ENCODE data around the gene DDAH1. TPM values are rescaled to one million over a fixed set of nuclear protein-coding genes. Genes with fewer than 3 reads are reported as not detected.
"Not testable (repeated sequence)": the region's sequence is repeated elsewhere in the genome, so short reads cannot be mapped to it uniquely, and the experiment has no call there.

DDAH1 gene
- total RNA-seq: under 1 TPM; 0.13 to 0.26 TPM

DNA sequence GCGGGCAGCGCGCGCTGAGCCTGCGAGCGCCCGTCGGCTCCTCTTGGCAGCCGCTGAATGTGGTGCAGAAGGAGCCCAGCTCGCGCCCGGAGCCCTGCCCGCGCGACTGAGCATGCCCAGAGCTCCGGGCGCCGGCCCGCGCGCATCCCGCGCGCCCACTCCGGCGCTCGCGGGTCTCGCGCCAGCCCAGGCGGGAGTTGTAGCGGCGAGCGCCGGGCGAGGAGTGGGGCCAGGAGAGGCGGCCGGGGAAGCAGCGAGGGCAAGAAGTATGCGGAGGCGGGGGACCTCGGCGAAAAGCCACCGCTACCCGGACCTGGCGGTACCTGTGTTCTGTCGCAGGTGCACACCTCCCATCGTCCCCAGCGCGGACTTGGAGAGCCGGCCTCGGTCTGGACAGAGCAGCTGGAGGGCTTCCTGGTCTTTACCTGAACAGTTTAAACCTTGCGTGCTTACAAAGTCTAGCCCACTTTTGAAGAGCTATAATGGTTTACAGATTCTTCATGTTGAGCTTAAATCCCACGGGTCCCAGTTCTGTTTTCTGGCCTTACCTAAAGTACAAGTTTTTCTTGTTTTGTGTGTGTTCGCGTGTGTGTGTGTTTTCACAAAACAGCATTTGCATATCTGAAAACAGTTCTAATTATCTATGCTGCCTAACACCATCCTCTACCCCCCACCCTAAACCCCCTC, at the start of gene DDAH1:
Gene DDAH1 (minus strand): TSS at position 61 of the 687 bp plus-strand sequence. CDS start 114 bp downstream, outside the sequence.
- Mint-ChIP-seq H3K27me3 (ENCODE audit: low read depth) (peaks cover 59% of the 10 kb centered on the region), H3K36me3 (ENCODE audit: low read depth) (no peaks in the 10 kb centered on the region), H3K27ac (no peak within 1 kb of the TSS), H3K9me3 (ENCODE audit: insufficient read depth) (no peaks in the 10 kb centered on the region), H3K4me1 (ENCODE audit: low read depth) (peaks cover 4% of the 10 kb centered on the region), H3K4me3 (peak within 1 kb of the TSS; percentile 37)
- POLR2A ChIA-PET: no interaction called here
- DNase-seq: no peak
- ATAC-seq: peak; percentile 56
- CTCF ChIA-PET: no interaction called here

DNA sequence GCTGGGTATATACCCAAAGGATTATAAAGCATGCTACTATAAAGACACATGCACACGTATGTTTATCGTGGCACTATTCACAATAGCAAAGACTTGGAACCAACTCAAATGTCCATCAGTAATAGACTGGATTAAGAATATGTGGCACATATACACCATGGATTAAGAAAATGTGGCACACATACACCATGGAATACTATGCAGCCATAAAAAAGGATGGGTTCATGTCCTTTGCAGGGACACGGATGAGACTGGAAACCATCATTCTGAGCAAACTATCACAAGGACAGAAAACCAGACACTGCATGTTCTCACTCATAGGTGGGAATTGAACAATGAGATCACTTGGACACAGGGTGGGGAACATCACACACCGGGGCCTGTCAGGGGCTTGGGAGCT, 49.0 kb upstream of the DDAH1 start:
- H3K9me3 Mint-ChIP-seq (ENCODE audit: insufficient read depth); H3K27ac Mint-ChIP-seq; H3K4me3 Mint-ChIP-seq; POLR2A ChIA-PET; DNase-seq; H3K27me3 Mint-ChIP-seq (ENCODE audit: low read depth); H3K36me3 Mint-ChIP-seq (ENCODE audit: low read depth); CTCF ChIA-PET; ATAC-seq; H3K4me1 Mint-ChIP-seq (ENCODE audit: low read depth): not testable (repeated sequence)

DNA sequence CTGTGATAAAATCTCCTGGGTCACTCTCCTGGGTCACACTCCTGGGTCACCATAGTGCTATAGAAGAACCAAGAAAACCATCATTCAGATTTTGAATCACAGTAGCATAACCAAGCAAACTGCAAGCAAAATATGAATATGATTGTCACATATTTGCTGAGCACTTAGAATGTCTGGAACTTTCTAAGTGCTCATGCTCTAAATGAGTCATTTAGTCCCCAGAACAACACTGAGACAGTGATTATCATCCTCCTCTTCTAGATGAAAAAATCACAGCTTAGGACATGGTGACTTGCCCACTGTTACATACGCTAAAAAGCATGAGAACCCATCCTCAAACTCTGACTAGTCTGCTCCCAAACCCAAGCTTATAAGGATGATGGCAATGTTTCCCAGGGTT, 39.5 kb upstream of the DDAH1 start:
- no peak for DNase-seq
- ATAC-seq: no peak
- Mint-ChIP-seq H3K4me1 (ENCODE audit: low read depth) (no peaks in the 10 kb centered on the region), H3K27ac (no peak overlapping the region), H3K9me3 (ENCODE audit: insufficient read depth) (no peaks in the 10 kb centered on the region), H3K27me3 (ENCODE audit: low read depth) (peaks cover 3% of the 10 kb centered on the region), H3K4me3 (no peak overlapping the region), H3K36me3 (ENCODE audit: low read depth) (no peaks in the 10 kb centered on the region)
- ChIA-PET CTCF (no interaction called here), POLR2A (no interaction called here)

DNA sequence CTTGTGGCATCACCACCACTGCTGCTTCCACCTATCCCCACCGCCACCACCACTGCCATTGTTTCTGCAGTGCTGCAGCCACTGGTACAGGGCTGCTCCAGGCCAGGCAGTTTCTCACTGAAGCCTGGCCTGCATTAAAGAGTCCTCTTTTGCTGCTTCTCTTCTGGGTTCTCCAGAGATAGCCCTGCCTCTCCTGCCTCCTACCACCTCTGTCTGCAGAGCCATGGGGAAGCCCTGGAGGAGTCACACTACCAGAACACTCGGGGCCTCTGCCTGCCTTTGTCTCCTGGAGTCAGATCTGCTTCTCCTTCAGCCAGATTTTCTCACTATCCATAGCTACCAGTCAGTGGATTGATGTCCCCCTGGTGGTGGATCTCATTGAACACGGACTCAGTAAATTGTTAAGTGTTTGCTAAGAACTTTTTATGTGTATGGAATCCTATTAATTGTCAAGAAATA, 37.7 kb upstream of the DDAH1 start:
- H3K27me3 Mint-ChIP-seq (ENCODE audit: low read depth): peaks cover 3% of the 10 kb centered on the region
- H3K4me3 Mint-ChIP-seq: no peak overlapping the region
- ChIA-PET POLR2A (no interaction called here), CTCF (no interaction called here)
- no peaks in the 10 kb centered on the region for H3K4me1 Mint-ChIP-seq (ENCODE audit: low read depth)
- no peaks in the 10 kb centered on the region for H3K9me3 Mint-ChIP-seq (ENCODE audit: insufficient read depth)
- no peaks in the 10 kb centered on the region for H3K36me3 Mint-ChIP-seq (ENCODE audit: low read depth)
- no peak for ATAC-seq
- H3K27ac Mint-ChIP-seq: no peak overlapping the region
- DNase-seq: no peak

DNA sequence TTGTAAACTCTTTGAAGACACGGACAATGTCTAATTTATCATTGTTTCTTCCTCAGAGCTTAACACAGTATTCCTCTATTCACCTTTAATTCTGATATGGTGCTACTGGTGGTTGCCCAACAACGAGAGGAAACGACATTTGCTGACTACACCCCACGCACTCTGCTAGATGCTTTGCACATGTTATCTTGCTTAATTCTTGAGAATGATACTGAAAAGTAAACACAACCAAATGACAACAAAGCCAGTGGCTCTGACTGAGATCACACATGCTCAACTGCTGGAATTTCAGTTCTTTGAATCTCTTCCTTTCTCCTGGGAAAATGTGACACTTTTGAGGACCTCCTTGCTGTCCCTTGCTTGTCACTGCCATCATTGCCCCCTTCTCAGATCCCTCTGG, 37.2 kb upstream of the DDAH1 start:
- H3K27ac Mint-ChIP-seq: no peak overlapping the region
- POLR2A ChIA-PET: no interaction called here
- ATAC-seq: no peak

DNA sequence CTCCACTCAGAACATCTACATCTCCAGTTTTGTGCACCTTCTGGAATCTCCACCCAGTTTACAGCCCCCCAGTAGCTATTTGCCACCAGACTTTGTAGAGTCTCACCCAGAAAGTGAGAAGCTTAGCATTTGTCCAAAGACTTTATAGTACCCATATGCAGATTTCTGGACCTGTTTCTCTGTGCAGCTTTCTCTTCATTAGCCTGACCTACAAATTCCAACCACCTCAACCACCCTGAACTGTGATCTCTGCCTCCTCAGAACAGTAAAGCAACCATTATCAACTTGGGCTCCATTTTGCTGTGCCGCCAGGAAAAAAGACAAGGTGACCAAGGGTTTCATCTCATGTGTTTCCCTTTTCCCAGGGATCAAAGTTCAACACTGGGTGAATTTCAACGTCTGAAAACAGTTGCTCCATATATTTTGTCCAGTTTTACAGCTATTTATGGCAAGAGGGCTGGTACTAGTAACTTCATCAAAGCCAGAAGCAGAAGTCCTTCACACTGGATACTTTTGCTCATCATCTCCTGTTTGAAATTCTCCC, 36.5 kb upstream of the DDAH1 start:
- no peaks in the 10 kb centered on the region for H3K9me3 Mint-ChIP-seq (ENCODE audit: insufficient read depth)
- no peak overlapping the region for H3K27ac Mint-ChIP-seq
- no peak for ATAC-seq
- no peak overlapping the region for H3K4me3 Mint-ChIP-seq
- no peaks in the 10 kb centered on the region for H3K36me3 Mint-ChIP-seq (ENCODE audit: low read depth)
- ChIA-PET CTCF (no interaction called here), POLR2A (no interaction called here)
- DNase-seq: no peak
- no peaks in the 10 kb centered on the region for H3K4me1 Mint-ChIP-seq (ENCODE audit: low read depth)
- H3K27me3 Mint-ChIP-seq (ENCODE audit: low read depth): peaks cover 3% of the 10 kb centered on the region

More for the DNA sequence above, 37.2 kb upstream of the DDAH1 start:
- Mint-ChIP-seq H3K36me3 (ENCODE audit: low read depth) (no peaks in the 10 kb centered on the region), H3K9me3 (ENCODE audit: insufficient read depth) (no peaks in the 10 kb centered on the region), H3K4me3 (no peak overlapping the region), H3K4me1 (ENCODE audit: low read depth) (no peaks in the 10 kb centered on the region), H3K27me3 (ENCODE audit: low read depth) (peaks cover 3% of the 10 kb centered on the region)
- DNase-seq: no peak
- CTCF ChIA-PET: no interaction called here

DNA sequence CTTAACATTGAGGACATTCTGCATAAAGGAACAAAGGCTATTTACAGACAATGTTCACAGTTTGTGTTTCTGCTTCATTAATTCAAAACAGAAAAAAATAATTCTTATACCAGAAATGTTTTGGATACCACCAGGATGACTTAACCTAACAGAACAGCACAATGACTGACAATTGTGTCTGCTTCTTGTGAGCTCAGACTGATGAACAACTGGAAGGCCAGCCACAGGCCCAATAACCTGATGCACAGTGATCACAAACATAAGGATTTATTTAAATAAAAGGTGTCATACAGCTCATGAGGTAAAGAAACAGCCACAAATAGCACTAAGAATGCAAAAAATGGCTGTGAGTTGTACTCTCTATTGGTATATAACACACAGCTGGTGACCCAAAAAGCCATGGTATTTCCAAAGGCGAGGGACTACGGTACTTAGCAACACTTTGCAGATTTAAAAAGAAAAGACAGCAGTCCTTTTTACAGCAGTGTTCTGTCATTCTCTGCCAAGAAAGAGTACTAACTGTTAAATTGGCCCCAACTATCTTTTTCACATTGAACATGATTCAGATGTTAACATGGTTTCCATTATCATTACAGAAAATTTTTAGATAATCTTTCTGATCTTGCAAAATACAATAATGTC, 32.1 kb upstream of the DDAH1 start:
- ATAC-seq: no peak
- H3K9me3 Mint-ChIP-seq (ENCODE audit: insufficient read depth): no peaks in the 10 kb centered on the region
- DNase-seq: no peak
- POLR2A ChIA-PET: no interaction called here
- H3K4me3 Mint-ChIP-seq: no peak overlapping the region
- H3K36me3 Mint-ChIP-seq (ENCODE audit: low read depth): no peaks in the 10 kb centered on the region
- H3K4me1 Mint-ChIP-seq (ENCODE audit: low read depth): no peaks in the 10 kb centered on the region
- H3K27me3 Mint-ChIP-seq (ENCODE audit: low read depth): no peaks in the 10 kb centered on the region
- no peak overlapping the region for H3K27ac Mint-ChIP-seq
- CTCF ChIA-PET: no interaction called here

DNA sequence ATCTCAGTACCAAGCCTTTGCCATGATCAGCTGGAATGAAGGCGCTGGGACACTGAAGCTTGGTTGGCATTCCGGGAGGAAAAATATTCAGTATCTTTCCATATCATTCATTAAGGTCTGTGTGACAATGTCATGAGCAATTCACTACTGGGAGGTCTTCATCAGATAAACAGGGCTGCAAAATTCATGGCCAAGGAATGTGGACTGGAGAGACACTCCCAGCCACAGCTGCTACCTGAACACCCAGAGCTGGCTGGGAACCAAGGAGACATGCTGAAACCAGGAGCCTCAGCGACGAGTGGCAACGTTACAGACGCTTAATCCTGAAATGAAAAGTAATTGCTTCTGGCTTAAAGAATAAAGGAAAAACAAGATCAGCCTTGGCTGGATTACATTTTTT, 30.6 kb upstream of the DDAH1 start:
- POLR2A ChIA-PET: no interaction called here
- H3K36me3 Mint-ChIP-seq (ENCODE audit: low read depth): no peaks in the 10 kb centered on the region
- no peak overlapping the region for H3K27ac Mint-ChIP-seq

DNA sequence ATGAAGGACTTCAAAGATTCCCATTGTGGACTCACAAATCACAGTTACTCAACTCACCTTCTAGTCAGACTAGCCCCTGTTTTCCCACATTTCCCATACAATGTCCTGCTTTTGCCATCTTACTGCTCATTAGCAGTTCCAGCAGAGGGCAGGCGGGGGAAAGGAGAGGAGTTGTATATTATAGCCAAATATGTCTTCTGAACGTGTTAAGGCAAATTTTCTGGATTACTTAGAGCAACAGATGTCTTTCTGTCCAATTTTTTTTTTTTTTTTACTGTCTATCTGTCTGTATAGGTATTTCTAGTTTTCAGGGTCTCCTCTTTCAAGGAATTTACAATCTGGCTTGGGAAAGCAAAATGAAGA, 29.9 kb upstream of the DDAH1 start:
- H3K36me3 Mint-ChIP-seq (ENCODE audit: low read depth): no peaks in the 10 kb centered on the region
- ATAC-seq: no peak
- no peak for DNase-seq
- H3K27me3 Mint-ChIP-seq (ENCODE audit: low read depth): peaks cover 3% of the 10 kb centered on the region
- H3K9me3 Mint-ChIP-seq (ENCODE audit: insufficient read depth): no peaks in the 10 kb centered on the region
- H3K4me3 Mint-ChIP-seq: no peak overlapping the region
- H3K27ac Mint-ChIP-seq: no peak overlapping the region
- POLR2A ChIA-PET: no interaction called here
- no peaks in the 10 kb centered on the region for H3K4me1 Mint-ChIP-seq (ENCODE audit: low read depth)
- CTCF ChIA-PET: no interaction called here

More for the DNA sequence above, 30.6 kb upstream of the DDAH1 start:
- Mint-ChIP-seq H3K9me3 (ENCODE audit: insufficient read depth) (no peaks in the 10 kb centered on the region), H3K27me3 (ENCODE audit: low read depth) (no peaks in the 10 kb centered on the region), H3K4me3 (no peak overlapping the region), H3K4me1 (ENCODE audit: low read depth) (no peaks in the 10 kb centered on the region)
- ATAC-seq: no peak
- no peak for DNase-seq
- CTCF ChIA-PET: no interaction called here

DNA sequence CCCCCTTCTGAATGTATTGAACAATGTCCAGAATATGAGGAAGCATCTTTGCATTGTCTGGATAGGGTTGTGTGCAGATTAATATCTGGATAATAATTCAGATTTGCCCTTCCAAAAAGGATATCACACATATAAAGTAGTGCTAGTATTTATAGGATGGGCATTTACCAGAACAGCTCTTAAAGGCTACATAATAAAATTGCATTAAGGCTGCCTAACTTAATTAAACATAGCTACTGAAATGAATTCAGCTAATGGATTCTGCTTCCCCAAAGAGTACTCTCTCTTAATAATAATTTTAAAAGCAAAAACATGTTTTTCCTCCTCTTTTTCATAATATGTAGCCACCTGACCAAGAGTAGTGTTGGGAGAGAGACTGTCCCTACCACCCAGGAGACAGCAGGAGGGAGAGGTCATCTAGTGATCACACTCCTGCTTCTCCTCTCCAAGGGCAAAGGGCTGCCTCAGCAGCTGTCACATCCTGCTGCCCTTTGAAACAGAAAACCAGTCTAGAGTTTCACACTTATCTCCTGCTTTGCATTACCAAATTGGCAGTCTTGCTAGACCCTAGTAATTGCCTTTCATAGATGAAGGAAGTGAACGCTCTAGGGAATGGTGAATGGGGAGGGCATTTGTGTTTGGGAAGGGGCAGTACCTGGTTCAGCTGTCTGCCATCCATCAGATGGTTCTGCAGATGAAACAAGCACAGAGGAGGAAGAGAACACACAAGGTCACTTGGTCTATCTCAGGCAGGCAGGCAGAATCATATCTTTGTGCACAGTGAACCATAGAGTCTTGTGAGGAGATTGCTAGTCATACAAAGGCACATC, 29.3 kb upstream of the DDAH1 start:
- no peaks in the 10 kb centered on the region for H3K36me3 Mint-ChIP-seq (ENCODE audit: low read depth)
- ChIA-PET POLR2A (no interaction called here), CTCF (no interaction called here)
- H3K27ac Mint-ChIP-seq: no peak overlapping the region
- DNase-seq (no peak), ATAC-seq (no peak)
- no peaks in the 10 kb centered on the region for H3K4me1 Mint-ChIP-seq (ENCODE audit: low read depth)
- H3K9me3 Mint-ChIP-seq (ENCODE audit: insufficient read depth): no peaks in the 10 kb centered on the region
- H3K4me3 Mint-ChIP-seq: no peak overlapping the region
- peaks cover 8% of the 10 kb centered on the region for H3K27me3 Mint-ChIP-seq (ENCODE audit: low read depth)

DNA sequence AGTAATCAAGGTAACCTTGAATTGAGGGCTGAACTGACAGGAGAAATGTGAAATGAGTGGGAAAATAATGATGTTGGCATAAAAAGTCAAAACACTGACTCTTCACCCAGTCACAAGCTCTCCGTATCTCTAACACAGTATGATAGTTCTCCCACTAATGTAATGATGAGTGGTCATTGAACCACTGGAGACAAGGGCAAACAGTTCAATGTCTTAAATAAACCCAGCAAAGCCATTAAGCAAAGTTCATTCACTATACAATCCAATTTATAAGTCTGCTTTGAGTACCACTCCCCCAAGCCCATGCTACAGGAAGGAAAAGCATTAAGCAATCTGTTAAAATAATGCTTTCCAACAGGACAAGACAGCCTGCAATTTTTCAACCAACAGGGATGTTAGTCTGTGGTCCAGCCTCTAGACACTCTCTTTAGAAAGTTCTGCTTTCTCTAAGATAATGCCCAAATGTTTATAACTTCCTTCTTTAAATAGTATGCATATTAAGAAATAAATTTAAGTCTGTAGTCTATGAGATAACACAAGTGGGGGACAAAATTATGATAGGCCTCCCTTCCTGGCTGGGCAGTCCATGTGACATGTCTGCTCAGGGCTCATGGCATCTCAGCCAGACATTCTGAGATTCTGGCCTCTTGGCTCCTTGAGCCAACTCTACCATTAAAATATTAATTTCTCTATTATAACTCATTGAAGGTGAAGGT, 25.5 kb upstream of the DDAH1 start:
- CTCF ChIA-PET: no interaction called here
- Mint-ChIP-seq H3K4me1 (ENCODE audit: low read depth) (no peaks in the 10 kb centered on the region), H3K9me3 (ENCODE audit: insufficient read depth) (no peaks in the 10 kb centered on the region)

DNA sequence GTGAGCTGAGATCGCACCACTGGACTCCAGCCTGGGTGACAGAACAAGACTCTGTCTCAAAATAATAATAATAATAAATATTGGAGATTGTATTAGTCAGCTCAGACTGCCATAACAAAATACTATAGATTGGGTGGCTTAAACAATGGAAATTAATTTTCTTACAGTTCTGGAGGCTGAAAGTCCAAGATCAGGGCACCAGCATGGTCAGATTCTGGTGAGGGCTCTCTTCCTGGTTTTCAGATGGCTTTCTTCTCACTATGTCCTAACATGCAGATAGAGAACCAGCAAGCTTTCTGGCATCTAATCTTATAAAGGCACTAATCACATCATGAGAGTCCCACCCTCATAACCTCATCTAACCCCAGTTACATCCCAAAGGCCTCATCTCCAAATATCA, 23.2 kb upstream of the DDAH1 start:
- ATAC-seq (no peak), DNase-seq (no peak)
- no peak overlapping the region for H3K4me3 Mint-ChIP-seq
- H3K27me3 Mint-ChIP-seq (ENCODE audit: low read depth): peaks cover 18% of the 10 kb centered on the region
- POLR2A ChIA-PET: no interaction called here
- H3K4me1 Mint-ChIP-seq (ENCODE audit: low read depth): no peaks in the 10 kb centered on the region
- H3K27ac Mint-ChIP-seq: no peak overlapping the region
- CTCF ChIA-PET: no interaction called here
- no peaks in the 10 kb centered on the region for H3K36me3 Mint-ChIP-seq (ENCODE audit: low read depth)
- H3K9me3 Mint-ChIP-seq (ENCODE audit: insufficient read depth): no peaks in the 10 kb centered on the region

More for the DNA sequence above, 25.5 kb upstream of the DDAH1 start:
- H3K36me3 Mint-ChIP-seq (ENCODE audit: low read depth): no peaks in the 10 kb centered on the region
- no peak overlapping the region for H3K27ac Mint-ChIP-seq
- ATAC-seq (no peak), DNase-seq (no peak)
- H3K4me3 Mint-ChIP-seq: no peak overlapping the region
- POLR2A ChIA-PET: no interaction called here
- H3K27me3 Mint-ChIP-seq (ENCODE audit: low read depth): peaks cover 18% of the 10 kb centered on the region

All from activated CD8-positive, alpha-beta T cell treated with anti-CD3 and anti-CD28 coated beads, Interleukin-2, amount 10 ng/mL, durations not matched to agents 7 days and 5 days (primary cell).